Progenitor cell of endocrine pancreas (in vitro differentiated cells): ENCODE data around the gene TACR1. TPM values are rescaled to one million over a fixed set of nuclear protein-coding genes. Genes with fewer than 3 reads are reported as not detected.
"Not testable (repeated sequence)": the region's sequence is repeated elsewhere in the genome, so short reads cannot be mapped to it uniquely, and the experiment has no call there.

Source experiments
- DNase-seq: peaks from one replicate; pipeline ENCODE4 v3.0.0; 2021; ENCODE audit warnings: low spot score; ENCODE audit not compliant: unreplicated experiment
- H3K27ac Mint-ChIP-seq: 2 replicates; pipeline ENCODE4 v1.8.0; 2021; ENCODE audit warnings: mild to moderate bottlenecking, moderate library complexity, mixed read lengths
- H3K27me3 Mint-ChIP-seq: 2 replicates; pipeline ENCODE4 v1.8.0; 2021; ENCODE audit warnings: mixed read lengths
- H3K36me3 Mint-ChIP-seq: 2 replicates; pipeline ENCODE4 v1.8.0; 2022; ENCODE audit warnings: mixed read lengths; ENCODE audit not compliant: insufficient read depth
- H3K4me1 Mint-ChIP-seq: 2 replicates; pipeline ENCODE4 v1.8.0; 2021; ENCODE audit warnings: low read depth, mixed read lengths
- H3K4me3 Mint-ChIP-seq: 2 replicates; pipeline ENCODE4 v1.8.0; 2021; ENCODE audit warnings: low read depth, mild to moderate bottlenecking, moderate library complexity, mixed read lengths
- H3K9me3 Mint-ChIP-seq: 2 replicates; pipeline ENCODE4 v1.8.0; 2021; ENCODE audit warnings: low read depth, mixed read lengths
- CTCF ChIP-seq: fragments of 200-600 bp; sonication (generic); IDR thresholded peaks from one replicate; pipeline ENCODE4 v1.5.0; 2021; ENCODE audit warnings: antibody characterized with exemption, mild to moderate bottlenecking; ENCODE audit not compliant: unreplicated experiment
- total RNA-seq: library from RNA; stranded (reverse); gene quantifications from 2 replicates; pipeline ENCODE4 v1.2.1, GENCODE V29; 2021

Gene TACR1
- total RNA-seq, 1 donor from 2014 or later = 0.55 TPM

- peaks cover 1% of the 10 kb centered on the region for H3K36me3 Mint-ChIP-seq
- H3K4me1 Mint-ChIP-seq = no peaks in the 10 kb centered on the region
- no peak for TF ChIP-seq CTCF
- H3K27me3 Mint-ChIP-seq = peaks cover 19% of the 10 kb centered on the region
- no peak for DNase-seq
- H3K27ac Mint-ChIP-seq = no peak overlapping the region
- H3K4me3 Mint-ChIP-seq = no peak overlapping the region
- peaks cover 10% of the 10 kb centered on the region for H3K9me3 Mint-ChIP-seq
These were observed 25.6 kb downstream of the TACR1 start for GRCh38 chr2:75173740-75174139.

GRCh38 chr2:75171423-75171822, 27.9 kb downstream of the TACR1 start:
- Mint-ChIP-seq H3K27me3 (peaks cover 21% of the 10 kb centered on the region), H3K9me3 (peaks cover 10% of the 10 kb centered on the region)
- not testable (repeated sequence) for H3K4me1 Mint-ChIP-seq, H3K27ac Mint-ChIP-seq, H3K4me3 Mint-ChIP-seq, DNase-seq, H3K36me3 Mint-ChIP-seq

GRCh38 chr2:75170889-75171288, 28.4 kb downstream of the TACR1 start:
- H3K9me3 Mint-ChIP-seq = peaks cover 10% of the 10 kb centered on the region
- TF ChIP-seq CTCF = no peak
- H3K4me1 Mint-ChIP-seq = no peaks in the 10 kb centered on the region
- peaks cover 1% of the 10 kb centered on the region for H3K36me3 Mint-ChIP-seq
- H3K4me3 Mint-ChIP-seq = no peak overlapping the region
- no peak overlapping the region for H3K27ac Mint-ChIP-seq
- H3K27me3 Mint-ChIP-seq = peaks cover 22% of the 10 kb centered on the region
- DNase-seq = no peak

- H3K9me3 Mint-ChIP-seq = peaks cover 10% of the 10 kb centered on the region
- H3K27me3 Mint-ChIP-seq = peaks cover 11% of the 10 kb centered on the region
- no peak overlapping the region for H3K4me3 Mint-ChIP-seq
- DNase-seq = no peak
- H3K4me1 Mint-ChIP-seq = no peaks in the 10 kb centered on the region
- no peak for TF ChIP-seq CTCF
- peaks cover 1% of the 10 kb centered on the region for H3K36me3 Mint-ChIP-seq
- H3K27ac Mint-ChIP-seq = no peak overlapping the region
These were observed 31.1 kb downstream of the TACR1 start for GRCh38 chr2:75168186-75168585.

- no peak for DNase-seq
- Mint-ChIP-seq H3K4me1 (no peaks in the 10 kb centered on the region), H3K36me3 (peaks cover 1% of the 10 kb centered on the region), H3K27me3 (peaks cover 9% of the 10 kb centered on the region), H3K9me3 (peaks cover 10% of the 10 kb centered on the region), H3K4me3 (no peak overlapping the region), H3K27ac (no peak overlapping the region)
- no peak for TF ChIP-seq CTCF
These were observed 32.8 kb downstream of the TACR1 start for GRCh38 chr2:75166491-75166890.

- Mint-ChIP-seq H3K9me3 (no peaks in the 10 kb centered on the region), H3K4me3 (no peak overlapping the region), H3K27me3 (peaks cover 3% of the 10 kb centered on the region), H3K36me3 (no peaks in the 10 kb centered on the region), H3K4me1 (peaks cover 4% of the 10 kb centered on the region), H3K27ac (no peak overlapping the region)
- no peak for DNase-seq
- no peak for TF ChIP-seq CTCF
These were observed 36.4 kb downstream of the TACR1 start for GRCh38 chr2:75162897-75163296.
